Cardiac fibroblast (primary cell): ENCODE results near the gene PRKD1.
"Not testable (repeated sequence)": the region's sequence is repeated elsewhere in the genome, so short reads cannot be mapped to it uniquely, and the experiment has no call there.

Experiments used
- DNase-seq, 2 donors: peaks; one replicate each; pipeline versions ENCODE4 v3.0.0 to v3.0.0-alpha.2; 2010; ENCODE audit warnings: low read depth in 2 of 2
- H3K4me3 ChIP-seq, 2 donors: replicated peaks in 1 of 2; 1 replicate in 1 of 2; 2 replicates in 1 of 2; pipeline ENCODE4 v1.5.1; 2011; ENCODE audit warnings: low read depth in 2 of 2, low read length in 2 of 2, mild to moderate bottlenecking in 2 of 2, moderate library complexity in 1 of 2
- TF ChIP-seq, protein P1 (sequence below): IDR thresholded peaks from one replicate; pipeline ENCODE4 v1.5.1; 2011; ENCODE audit warnings: low read depth, mild to moderate bottlenecking, low read length, inconsistent platforms

The PRKD1 gene

GRCh38 chr14:29858299-29858698 lies 69.3 kb downstream of the PRKD1 start:
- no peak overlapping the region for H3K4me3 ChIP-seq
- DNase-seq: no peak
- TF ChIP-seq, protein P1, sequence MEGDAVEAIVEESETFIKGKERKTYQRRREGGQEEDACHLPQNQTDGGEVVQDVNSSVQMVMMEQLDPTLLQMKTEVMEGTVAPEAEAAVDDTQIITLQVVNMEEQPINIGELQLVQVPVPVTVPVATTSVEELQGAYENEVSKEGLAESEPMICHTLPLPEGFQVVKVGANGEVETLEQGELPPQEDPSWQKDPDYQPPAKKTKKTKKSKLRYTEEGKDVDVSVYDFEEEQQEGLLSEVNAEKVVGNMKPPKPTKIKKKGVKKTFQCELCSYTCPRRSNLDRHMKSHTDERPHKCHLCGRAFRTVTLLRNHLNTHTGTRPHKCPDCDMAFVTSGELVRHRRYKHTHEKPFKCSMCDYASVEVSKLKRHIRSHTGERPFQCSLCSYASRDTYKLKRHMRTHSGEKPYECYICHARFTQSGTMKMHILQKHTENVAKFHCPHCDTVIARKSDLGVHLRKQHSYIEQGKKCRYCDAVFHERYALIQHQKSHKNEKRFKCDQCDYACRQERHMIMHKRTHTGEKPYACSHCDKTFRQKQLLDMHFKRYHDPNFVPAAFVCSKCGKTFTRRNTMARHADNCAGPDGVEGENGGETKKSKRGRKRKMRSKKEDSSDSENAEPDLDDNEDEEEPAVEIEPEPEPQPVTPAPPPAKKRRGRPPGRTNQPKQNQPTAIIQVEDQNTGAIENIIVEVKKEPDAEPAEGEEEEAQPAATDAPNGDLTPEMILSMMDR: no peak

- no peak overlapping the region for H3K4me3 ChIP-seq
- DNase-seq: no peak
- TF ChIP-seq, protein P1: no peak
Measured at GRCh38 chr14:29857551-29857950, 70.1 kb downstream of the PRKD1 start.

GRCh38 chr14:29856516-29856915 lies 71.1 kb downstream of the PRKD1 start:
- H3K4me3 ChIP-seq: no peak overlapping the region
- no peak for DNase-seq
- TF ChIP-seq, protein P1: no peak

DNA sequence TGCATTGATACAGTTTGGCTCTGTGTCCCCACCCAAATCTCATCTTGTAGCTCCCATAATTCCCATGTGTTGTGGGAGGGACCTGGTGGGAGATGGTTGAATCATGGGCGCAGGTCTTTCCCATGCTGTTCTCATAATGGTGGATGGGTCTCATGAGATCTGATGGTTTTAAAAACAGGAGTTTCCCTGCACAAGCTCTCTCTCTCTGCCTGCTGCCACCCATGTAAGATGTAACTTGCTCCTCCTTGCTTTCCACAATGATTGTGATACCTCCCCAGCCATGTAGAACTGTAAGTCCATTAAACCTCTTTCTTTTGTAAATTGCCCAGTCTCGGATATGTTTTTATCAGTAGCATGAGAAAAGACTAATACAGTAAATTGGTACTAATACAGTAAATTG lies 74.0 kb downstream of the PRKD1 start:
- not testable (repeated sequence) for H3K4me3 ChIP-seq, DNase-seq

DNA sequence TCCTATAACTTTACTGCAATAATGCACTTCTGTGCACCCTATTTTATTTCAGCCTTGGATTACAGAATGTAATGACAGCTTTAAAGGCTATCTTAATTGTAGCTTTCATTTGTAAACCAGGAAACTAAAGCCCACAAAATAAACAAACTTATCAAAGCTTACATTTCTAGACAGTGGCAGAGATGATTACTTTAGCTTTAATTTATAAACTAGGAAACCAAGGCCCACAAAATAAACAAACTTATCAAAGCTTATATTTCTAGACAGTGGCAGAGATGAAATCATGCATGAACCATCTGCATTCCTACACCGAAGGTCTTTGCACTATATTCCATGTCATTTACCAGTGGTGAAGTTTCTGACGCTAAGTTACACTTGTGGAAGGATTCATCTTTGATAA lies 74.4 kb downstream of the PRKD1 start:
- no peak for DNase-seq
- no peak overlapping the region for H3K4me3 ChIP-seq
- TF ChIP-seq, protein P1: no peak

DNA sequence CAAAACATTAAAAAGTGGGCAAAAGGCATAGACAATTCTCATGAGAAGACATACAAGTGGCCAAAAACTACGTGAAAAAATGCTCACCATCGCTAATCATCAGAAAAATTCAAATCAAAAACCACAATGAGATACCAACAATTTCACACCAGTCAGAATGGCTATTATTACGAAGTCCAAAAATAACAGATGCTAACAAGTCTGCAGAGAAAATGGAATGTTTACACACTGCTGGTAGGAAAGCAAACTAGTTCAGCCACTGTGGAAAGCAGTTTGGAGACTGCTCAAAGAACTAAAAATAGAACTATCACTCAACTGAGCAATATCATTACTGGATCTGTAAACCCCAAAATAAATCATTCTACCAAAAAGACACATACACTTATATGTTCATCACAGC lies 76.2 kb downstream of the PRKD1 start:
- H3K4me3 ChIP-seq: no peak overlapping the region
- TF ChIP-seq, protein P1: no peak
- DNase-seq: peak; percentile 3 to 44

DNA sequence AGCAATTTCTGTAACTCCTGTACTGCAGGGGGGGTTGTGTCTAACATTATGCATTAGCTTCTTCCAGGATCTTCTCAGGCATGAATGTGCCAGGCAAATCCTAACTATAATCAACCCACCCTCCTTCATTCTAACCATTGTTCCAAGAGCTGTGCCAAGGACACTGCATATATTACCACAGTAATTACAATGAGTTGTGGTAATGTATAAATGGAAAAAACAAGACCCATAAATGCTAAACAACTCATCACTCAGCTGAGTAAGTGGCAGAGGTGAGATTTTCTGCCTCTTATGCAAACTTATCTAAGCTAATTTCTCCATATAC lies 80.6 kb downstream of the PRKD1 start:
- no peak overlapping the region for H3K4me3 ChIP-seq
- TF ChIP-seq, protein P1: no peak
- DNase-seq: no peak
